NB4 (cell line): ENCODE data around the gene DMBX1.

Experiments used
- POLR2A ChIP-seq: IDR thresholded peaks from 2 replicates; pipeline ENCODE4 v1.6.1; 2011; ENCODE audit warnings: mild to moderate bottlenecking; ENCODE audit not compliant: insufficient read length; ENCODE audit errors: extremely low read depth
- TF ChIP-seq, protein P1 (sequence below): IDR thresholded peaks from one replicate; pipeline ENCODE4 v1.5.1; 2012; ENCODE audit warnings: low read depth, low read length

DNA sequence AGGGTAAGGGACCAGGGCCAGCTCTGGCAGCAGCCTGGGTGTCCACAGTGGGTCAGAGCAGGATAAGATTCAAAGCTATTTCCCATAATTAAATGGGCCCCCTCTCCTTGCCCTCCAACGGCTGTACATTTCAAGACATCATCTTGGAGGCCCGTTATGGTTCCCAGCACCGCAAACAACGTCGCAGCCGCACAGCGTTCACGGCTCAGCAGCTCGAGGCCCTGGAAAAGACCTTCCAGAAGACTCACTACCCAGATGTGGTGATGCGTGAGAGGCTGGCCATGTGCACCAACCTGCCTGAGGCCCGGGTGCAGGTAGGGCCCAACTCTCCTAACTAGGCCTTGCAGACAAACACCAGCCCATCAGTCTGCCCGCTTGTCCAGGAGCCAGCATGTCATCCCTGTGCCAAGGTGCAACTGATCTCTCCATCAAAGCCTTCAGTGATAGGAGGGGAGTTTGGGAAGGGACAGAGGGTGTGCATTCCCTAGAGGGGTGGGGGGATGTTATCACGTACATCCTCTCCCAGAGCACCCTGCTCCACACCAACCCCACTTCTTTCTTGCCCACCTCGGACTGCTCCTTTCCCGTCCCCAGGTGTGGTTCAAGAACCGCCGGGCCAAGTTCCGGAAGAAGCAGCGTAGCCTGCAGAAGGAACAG lies 20.8 kb downstream of the DMBX1 start:
- TF ChIP-seq, protein P1, sequence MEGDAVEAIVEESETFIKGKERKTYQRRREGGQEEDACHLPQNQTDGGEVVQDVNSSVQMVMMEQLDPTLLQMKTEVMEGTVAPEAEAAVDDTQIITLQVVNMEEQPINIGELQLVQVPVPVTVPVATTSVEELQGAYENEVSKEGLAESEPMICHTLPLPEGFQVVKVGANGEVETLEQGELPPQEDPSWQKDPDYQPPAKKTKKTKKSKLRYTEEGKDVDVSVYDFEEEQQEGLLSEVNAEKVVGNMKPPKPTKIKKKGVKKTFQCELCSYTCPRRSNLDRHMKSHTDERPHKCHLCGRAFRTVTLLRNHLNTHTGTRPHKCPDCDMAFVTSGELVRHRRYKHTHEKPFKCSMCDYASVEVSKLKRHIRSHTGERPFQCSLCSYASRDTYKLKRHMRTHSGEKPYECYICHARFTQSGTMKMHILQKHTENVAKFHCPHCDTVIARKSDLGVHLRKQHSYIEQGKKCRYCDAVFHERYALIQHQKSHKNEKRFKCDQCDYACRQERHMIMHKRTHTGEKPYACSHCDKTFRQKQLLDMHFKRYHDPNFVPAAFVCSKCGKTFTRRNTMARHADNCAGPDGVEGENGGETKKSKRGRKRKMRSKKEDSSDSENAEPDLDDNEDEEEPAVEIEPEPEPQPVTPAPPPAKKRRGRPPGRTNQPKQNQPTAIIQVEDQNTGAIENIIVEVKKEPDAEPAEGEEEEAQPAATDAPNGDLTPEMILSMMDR = no peak
- TF ChIP-seq POLR2A = no peak
